Measurements from ENCODE around the gene MED13L.

MED13L gene

GRCh38 chr12:116180448-116180847 is 97.0 kb downstream of the MED13L start:
- no peak for TF ChIP-seq CTCF (IDR thresholded peaks at IDR 0.05; ENCODE audit: low read depth, low read length, missing control alignments)
- no peak overlapping the region for H3K4me3 ChIP-seq (replicated peaks; ENCODE audit: low read depth, low read length)
- DNase-seq (ENCODE audit: extremely low read depth, low read depth) = no peak

GRCh38 chr12:116179384-116179783 is 98.1 kb downstream of the MED13L start:
- no peak for DNase-seq (ENCODE audit: extremely low read depth, low read depth)
- no peak overlapping the region for H3K4me3 ChIP-seq (replicated peaks; ENCODE audit: low read depth, low read length)
- no peak for TF ChIP-seq CTCF (IDR thresholded peaks at IDR 0.05; ENCODE audit: low read depth, low read length, missing control alignments)

- no peak for DNase-seq (ENCODE audit: extremely low read depth, low read depth)
- TF ChIP-seq CTCF (IDR thresholded peaks at IDR 0.05; ENCODE audit: low read depth, low read length, missing control alignments) = no peak
- no peak overlapping the region for H3K4me3 ChIP-seq (replicated peaks; ENCODE audit: low read depth, low read length)
Measured at GRCh38 chr12:116177017-116177416, 100.5 kb downstream of the MED13L start.

- no peak overlapping the region for H3K4me3 ChIP-seq (replicated peaks; ENCODE audit: low read depth, low read length)
- no peak for TF ChIP-seq CTCF (IDR thresholded peaks at IDR 0.05; ENCODE audit: low read depth, low read length, missing control alignments)
- no peak for DNase-seq (ENCODE audit: extremely low read depth, low read depth)
Measured at GRCh38 chr12:116174904-116175303, 102.6 kb downstream of the MED13L start.

GRCh38 chr12:116174006-116174405 is 103.5 kb downstream of the MED13L start:
- no peak for TF ChIP-seq CTCF (IDR thresholded peaks at IDR 0.05; ENCODE audit: low read depth, low read length, missing control alignments)
- DNase-seq (ENCODE audit: extremely low read depth, low read depth) = no peak
- H3K4me3 ChIP-seq (replicated peaks; ENCODE audit: low read depth, low read length) = no peak overlapping the region

- no peak overlapping the region for H3K4me3 ChIP-seq (replicated peaks; ENCODE audit: low read depth, low read length)
- no peak for DNase-seq (ENCODE audit: extremely low read depth, low read depth)
- no peak for TF ChIP-seq CTCF (IDR thresholded peaks at IDR 0.05; ENCODE audit: low read depth, low read length, missing control alignments)
Measured at GRCh38 chr12:116172224-116172849, 105.2 kb downstream of the MED13L start.

GRCh38 chr12:116171549-116171948 is 105.9 kb downstream of the MED13L start:
- H3K4me3 ChIP-seq (replicated peaks; ENCODE audit: low read depth, low read length) = no peak overlapping the region
- TF ChIP-seq CTCF (IDR thresholded peaks at IDR 0.05; ENCODE audit: low read depth, low read length, missing control alignments) = no peak
- DNase-seq (ENCODE audit: extremely low read depth, low read depth) = no peak
